A549 (cell line): Measurements from ENCODE around the gene PRR12.

Experiments
- KDM1A ChIP-seq: fragments of 200-600 bp; sonication (generic); IDR thresholded peaks from 2 replicates; pipeline ENCODE4 v1.6.1; 2016; ENCODE audit warnings: low read depth, mild to moderate bottlenecking
- TF ChIP-seq, protein P1 (sequence below): fragments of >200 bp; sonication (Bioruptor Twin); formaldehyde crosslinking; IDR thresholded peaks from 3 replicates; pipeline ENCODE4 v1.5.1; 2016

- TF ChIP-seq, protein P1, sequence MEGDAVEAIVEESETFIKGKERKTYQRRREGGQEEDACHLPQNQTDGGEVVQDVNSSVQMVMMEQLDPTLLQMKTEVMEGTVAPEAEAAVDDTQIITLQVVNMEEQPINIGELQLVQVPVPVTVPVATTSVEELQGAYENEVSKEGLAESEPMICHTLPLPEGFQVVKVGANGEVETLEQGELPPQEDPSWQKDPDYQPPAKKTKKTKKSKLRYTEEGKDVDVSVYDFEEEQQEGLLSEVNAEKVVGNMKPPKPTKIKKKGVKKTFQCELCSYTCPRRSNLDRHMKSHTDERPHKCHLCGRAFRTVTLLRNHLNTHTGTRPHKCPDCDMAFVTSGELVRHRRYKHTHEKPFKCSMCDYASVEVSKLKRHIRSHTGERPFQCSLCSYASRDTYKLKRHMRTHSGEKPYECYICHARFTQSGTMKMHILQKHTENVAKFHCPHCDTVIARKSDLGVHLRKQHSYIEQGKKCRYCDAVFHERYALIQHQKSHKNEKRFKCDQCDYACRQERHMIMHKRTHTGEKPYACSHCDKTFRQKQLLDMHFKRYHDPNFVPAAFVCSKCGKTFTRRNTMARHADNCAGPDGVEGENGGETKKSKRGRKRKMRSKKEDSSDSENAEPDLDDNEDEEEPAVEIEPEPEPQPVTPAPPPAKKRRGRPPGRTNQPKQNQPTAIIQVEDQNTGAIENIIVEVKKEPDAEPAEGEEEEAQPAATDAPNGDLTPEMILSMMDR = no peak
- TF ChIP-seq KDM1A = no peak
Measured at GRCh38 chr19:49594157-49594992, 3.4 kb downstream of the PRR12 start.
